Right lobe of liver (tissue), 4 donors: ENCODE results near the gene IL25.

ENCODE experiments used
- POLR2A ChIP-seq: fragments of 450-650 bp; IDR thresholded peaks from one replicate; pipeline ENCODE4 v1.6.1; 2017; ENCODE audit warnings: antibody characterized with exemption, mild to moderate bottlenecking
- TF ChIP-seq, protein P1 (sequence below), 4 donors: fragments of 200-600 bp in 3 of 4; fragments of 450-650 bp in 1 of 4; IDR thresholded peaks; one replicate each; pipeline versions ENCODE4 v1.5.1 to v1.8.0; 2016 to 2022; ENCODE audit warnings: antibody characterized with exemption in 4 of 4, mild to moderate bottlenecking in 2 of 4
- donor health status: DM: no; HTN: no; CAD: no.
- donor health status: DM: no; HTN: no; CAD: no.
- donor health status: DM: no; HTN: yes; CAD: no.

DNA sequence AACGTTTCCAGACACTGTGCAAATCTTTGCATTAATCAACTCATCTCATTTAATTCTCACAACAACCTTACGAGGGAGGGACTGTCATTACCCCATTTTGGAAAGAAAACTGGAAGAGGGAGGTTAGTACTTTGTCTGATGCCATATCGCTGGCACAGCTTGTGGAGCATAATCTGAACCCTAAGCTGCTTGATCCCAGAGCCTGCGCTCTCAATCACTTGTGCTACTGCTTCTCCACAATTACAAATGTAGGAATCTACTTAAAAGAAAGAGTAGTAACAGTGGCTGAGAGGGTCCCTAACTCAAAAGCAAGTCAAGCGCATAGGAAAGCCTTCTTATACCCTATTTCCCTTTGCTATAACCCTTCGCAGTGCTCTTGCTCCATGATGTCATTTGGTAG lies 10.8 kb upstream of the IL25 start:
- TF ChIP-seq, protein P1, sequence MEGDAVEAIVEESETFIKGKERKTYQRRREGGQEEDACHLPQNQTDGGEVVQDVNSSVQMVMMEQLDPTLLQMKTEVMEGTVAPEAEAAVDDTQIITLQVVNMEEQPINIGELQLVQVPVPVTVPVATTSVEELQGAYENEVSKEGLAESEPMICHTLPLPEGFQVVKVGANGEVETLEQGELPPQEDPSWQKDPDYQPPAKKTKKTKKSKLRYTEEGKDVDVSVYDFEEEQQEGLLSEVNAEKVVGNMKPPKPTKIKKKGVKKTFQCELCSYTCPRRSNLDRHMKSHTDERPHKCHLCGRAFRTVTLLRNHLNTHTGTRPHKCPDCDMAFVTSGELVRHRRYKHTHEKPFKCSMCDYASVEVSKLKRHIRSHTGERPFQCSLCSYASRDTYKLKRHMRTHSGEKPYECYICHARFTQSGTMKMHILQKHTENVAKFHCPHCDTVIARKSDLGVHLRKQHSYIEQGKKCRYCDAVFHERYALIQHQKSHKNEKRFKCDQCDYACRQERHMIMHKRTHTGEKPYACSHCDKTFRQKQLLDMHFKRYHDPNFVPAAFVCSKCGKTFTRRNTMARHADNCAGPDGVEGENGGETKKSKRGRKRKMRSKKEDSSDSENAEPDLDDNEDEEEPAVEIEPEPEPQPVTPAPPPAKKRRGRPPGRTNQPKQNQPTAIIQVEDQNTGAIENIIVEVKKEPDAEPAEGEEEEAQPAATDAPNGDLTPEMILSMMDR (IDR thresholded peaks at IDR 0.05) = no peak
- no peak for TF ChIP-seq POLR2A
